Activated CD4-positive, alpha-beta T cell treated with anti-CD3 and anti-CD28 coated beads, Interleukin-10, Interleukin-2, amounts not matched to agents 100 ng/mL and 50 ng/mL, durations not matched to agents 16 hours and 8 hours (primary cell): ENCODE measurements around the gene MMADHC.
A peak's percentile ranks its signal among the peaks of the same experiment; 100 is the strongest.

Experiments used
- DNase-seq: peaks from one replicate; pipeline ENCODE4 v3.0.0-alpha.2; 2020

Gene MMADHC

GRCh38 chr2:149544692-149545091 is 42.9 kb downstream of the MMADHC start:
- no peak for DNase-seq

- no peak for DNase-seq
Observed at GRCh38 chr2:149543845-149544244, 43.7 kb downstream of the MMADHC start.

- no peak for DNase-seq
Observed at GRCh38 chr2:149540138-149540537, 47.4 kb downstream of the MMADHC start.

- DNase-seq: no peak
Observed at GRCh38 chr2:149538138-149538833, 49.3 kb downstream of the MMADHC start.

- peak; percentile 60 for DNase-seq
Observed at GRCh38 chr2:149537092-149537726, 50.4 kb downstream of the MMADHC start.

- no peak for DNase-seq
Observed at GRCh38 chr2:149536649-149537048, 50.9 kb downstream of the MMADHC start.

GRCh38 chr2:149534674-149535073 is 52.9 kb downstream of the MMADHC start:
- DNase-seq: no peak

- no peak for DNase-seq
Observed at GRCh38 chr2:149528983-149529382, 58.6 kb downstream of the MMADHC start.

GRCh38 chr2:149527998-149528755 is 59.4 kb downstream of the MMADHC start:
- no peak for DNase-seq

- no peak for DNase-seq
Observed at GRCh38 chr2:149526689-149527088, 60.9 kb downstream of the MMADHC start.

- no peak for DNase-seq
Observed at GRCh38 chr2:149525323-149525722, 62.3 kb downstream of the MMADHC start.
